Measurements from ENCODE around the gene BCL2L12. TPM values are rescaled to one million over a fixed set of nuclear protein-coding genes. Genes with fewer than 3 reads are reported as not detected.

The BCL2L12 gene
- total RNA-seq, 4 donors from 2014 or later: 3.1 to 28.0 (median 7.5) TPM

DNA sequence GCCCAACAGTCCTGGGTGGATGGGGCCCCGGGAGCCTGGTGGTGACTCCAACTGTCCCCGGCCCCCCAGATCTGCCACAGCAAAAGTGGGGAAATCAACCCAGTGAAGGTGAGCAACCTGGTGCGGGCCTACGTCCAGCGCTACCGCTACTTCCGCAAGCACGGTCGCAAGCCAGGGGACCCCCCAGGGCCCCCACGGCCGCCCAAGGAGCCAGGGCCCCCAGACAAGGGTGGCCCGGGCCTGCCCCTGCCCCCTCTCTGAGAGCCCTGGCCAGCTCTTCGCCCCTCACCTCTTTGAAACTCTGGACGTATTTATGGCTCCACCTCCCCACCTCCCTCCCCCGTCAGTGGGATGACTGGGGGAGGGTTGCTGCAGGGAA is 7.6 kb upstream of the BCL2L12 start:
- TF ChIP-seq POLR2A (IDR thresholded peaks at IDR 0.05): no peak
- TF ChIP-seq EP300 (IDR thresholded peaks at IDR 0.05): no peak
- TF ChIP-seq POLR2AphosphoS5 (IDR thresholded peaks at IDR 0.05): no peak
- TF ChIP-seq, protein P1, sequence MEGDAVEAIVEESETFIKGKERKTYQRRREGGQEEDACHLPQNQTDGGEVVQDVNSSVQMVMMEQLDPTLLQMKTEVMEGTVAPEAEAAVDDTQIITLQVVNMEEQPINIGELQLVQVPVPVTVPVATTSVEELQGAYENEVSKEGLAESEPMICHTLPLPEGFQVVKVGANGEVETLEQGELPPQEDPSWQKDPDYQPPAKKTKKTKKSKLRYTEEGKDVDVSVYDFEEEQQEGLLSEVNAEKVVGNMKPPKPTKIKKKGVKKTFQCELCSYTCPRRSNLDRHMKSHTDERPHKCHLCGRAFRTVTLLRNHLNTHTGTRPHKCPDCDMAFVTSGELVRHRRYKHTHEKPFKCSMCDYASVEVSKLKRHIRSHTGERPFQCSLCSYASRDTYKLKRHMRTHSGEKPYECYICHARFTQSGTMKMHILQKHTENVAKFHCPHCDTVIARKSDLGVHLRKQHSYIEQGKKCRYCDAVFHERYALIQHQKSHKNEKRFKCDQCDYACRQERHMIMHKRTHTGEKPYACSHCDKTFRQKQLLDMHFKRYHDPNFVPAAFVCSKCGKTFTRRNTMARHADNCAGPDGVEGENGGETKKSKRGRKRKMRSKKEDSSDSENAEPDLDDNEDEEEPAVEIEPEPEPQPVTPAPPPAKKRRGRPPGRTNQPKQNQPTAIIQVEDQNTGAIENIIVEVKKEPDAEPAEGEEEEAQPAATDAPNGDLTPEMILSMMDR (IDR thresholded peaks at IDR 0.05): no peak
- peaks cover 98% of the 10 kb centered on the region for H3K36me3 ChIP-seq
- no peak for DNase-seq (ENCODE audit: low spot score in 2 of 2)
- no peaks in the 10 kb centered on the region for H3K9me3 ChIP-seq
- H3K4me3 ChIP-seq: no peak overlapping the region
- peaks cover 1% of the 10 kb centered on the region for H3K4me1 ChIP-seq
- H3K27ac ChIP-seq: no peak overlapping the region
- WGBS: 89% methylated on average over 13 of the region's 15 CpGs
- H3K27me3 ChIP-seq: no peaks in the 10 kb centered on the region

DNA sequence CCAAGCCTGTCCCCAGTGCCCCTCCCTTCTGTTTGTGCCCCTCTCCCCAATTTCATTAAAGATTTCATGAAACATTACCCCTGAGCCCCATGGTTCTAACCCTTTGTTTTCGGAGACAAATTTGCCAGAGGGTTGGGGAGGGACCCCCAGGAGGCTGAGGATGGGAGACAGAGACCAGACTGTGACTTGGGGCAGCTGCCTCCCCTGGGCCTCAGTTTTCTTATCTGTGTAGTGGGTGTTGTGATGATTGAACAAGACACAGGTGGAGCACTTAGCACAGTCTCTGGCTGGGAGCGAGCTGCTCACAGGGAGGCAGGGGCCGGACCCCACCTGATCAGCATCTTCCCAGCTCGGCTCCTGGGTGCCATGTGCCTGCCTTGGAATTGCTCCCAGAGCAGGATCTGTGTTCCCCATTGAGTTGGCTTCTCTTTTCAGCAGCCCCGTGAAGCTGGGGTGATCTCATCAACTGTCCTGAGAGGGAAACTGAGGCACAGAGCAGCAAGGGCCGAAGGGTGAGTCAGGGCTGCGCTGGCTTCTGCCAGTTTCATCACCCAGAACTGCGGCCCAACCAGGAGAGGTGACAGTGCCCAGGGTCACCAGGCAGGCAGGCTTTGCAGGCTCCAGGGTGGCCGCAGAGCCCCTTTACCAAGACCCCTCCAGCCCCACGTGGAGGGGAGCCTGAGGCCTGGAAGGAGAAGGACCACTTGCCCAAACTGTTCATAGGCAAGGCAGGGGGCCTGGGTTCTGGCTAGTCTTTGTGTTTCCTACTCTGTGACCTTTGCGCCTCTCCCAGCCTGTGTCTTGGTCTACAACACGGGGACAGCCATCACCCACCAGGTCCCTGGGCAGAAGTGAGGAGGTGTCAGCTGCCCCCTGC is 6.9 kb upstream of the BCL2L12 start:
- no peak for TF ChIP-seq EP300 (IDR thresholded peaks at IDR 0.05)
- TF ChIP-seq, protein P1 (IDR thresholded peaks at IDR 0.05): no peak
- no peak for TF ChIP-seq POLR2AphosphoS5 (IDR thresholded peaks at IDR 0.05)
- TF ChIP-seq POLR2A (IDR thresholded peaks at IDR 0.05): no peak
- Histone ChIP-seq H3K9me3 (no peaks in the 10 kb centered on the region), H3K4me1 (peaks cover 8% of the 10 kb centered on the region), H3K36me3 (peaks cover 91% of the 10 kb centered on the region), H3K27ac (no peak overlapping the region), H3K27me3 (no peaks in the 10 kb centered on the region), H3K4me3 (no peak overlapping the region)
- 89% methylated on average over 9 of the region's 12 CpGs for WGBS
- DNase-seq (ENCODE audit: low spot score in 2 of 2): no peak

DNA sequence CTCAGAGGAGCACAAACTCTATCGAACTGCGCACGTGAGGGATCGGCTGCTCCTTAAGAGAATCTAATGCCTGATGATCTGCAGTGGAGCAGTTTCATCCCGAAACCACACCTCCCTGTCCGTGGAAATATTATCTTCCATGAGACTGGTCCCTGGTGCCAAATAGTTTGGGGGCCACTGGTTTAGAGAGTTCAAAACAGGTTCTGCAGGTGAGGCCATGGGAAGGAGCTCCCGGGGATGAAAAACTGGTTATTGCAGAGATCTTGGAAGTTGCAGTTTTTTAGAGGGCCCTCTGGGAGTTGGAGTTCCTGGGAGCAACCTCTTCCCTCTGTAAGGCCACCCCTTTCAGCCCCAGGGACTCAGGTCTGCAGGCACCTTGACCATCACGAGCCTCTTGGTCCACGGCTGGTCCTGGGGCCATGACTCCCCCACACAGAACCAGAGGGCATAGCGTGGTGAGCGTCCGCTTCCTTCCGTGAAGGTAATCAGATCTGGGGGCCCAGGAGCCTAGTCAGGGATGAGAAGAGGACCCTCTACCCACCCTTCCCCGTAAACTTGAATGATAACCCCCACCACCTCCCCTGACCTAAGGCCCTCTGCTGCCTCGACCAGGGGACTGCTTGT is 5.3 kb upstream of the BCL2L12 start:
- no peak for DNase-seq (ENCODE audit: low spot score in 2 of 2)
- Histone ChIP-seq H3K27ac (no peak overlapping the region), H3K36me3 (peaks cover 75% of the 10 kb centered on the region), H3K27me3 (no peaks in the 10 kb centered on the region), H3K4me3 (no peak overlapping the region), H3K9me3 (no peaks in the 10 kb centered on the region), H3K4me1 (peaks cover 17% of the 10 kb centered on the region)
- 76% methylated on average over 11 of the region's 15 CpGs for WGBS
- TF ChIP-seq, protein P1 (IDR thresholded peaks at IDR 0.05): no peak
- TF ChIP-seq EP300 (IDR thresholded peaks at IDR 0.05) (no peak), POLR2AphosphoS5 (IDR thresholded peaks at IDR 0.05) (no peak), POLR2A (IDR thresholded peaks at IDR 0.05) (no peak)

DNA sequence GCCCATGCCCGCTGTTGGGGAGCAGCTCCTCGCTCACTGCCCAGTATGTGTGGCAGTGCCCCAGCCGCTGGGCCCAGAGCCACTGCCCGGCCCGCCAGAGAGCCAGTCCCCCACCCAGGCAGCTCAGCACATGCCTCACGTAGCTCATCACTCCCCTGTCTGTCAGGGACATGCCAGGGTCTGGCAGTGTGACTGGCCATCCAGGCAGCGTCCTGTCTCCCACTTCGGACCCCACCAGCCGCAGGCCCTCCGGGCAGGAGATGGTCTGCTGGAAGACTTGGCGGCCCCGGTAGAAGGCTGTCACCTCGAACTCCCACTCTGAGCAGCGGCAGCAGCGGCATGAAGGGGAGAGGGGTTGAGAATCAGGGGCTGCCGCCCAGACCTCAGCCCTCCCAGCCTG is 3.7 kb upstream of the BCL2L12 start:
- Histone ChIP-seq H3K27me3 (no peaks in the 10 kb centered on the region), H3K4me1 (peaks cover 27% of the 10 kb centered on the region), H3K27ac (no peak overlapping the region), H3K4me3 (no peak overlapping the region), H3K36me3 (peaks cover 59% of the 10 kb centered on the region), H3K9me3 (no peaks in the 10 kb centered on the region)
- 92% methylated on average over 10 of the region's 16 CpGs for WGBS
- DNase-seq (ENCODE audit: low spot score in 2 of 2): no peak
- TF ChIP-seq POLR2A (IDR thresholded peaks at IDR 0.05) (no peak), POLR2AphosphoS5 (IDR thresholded peaks at IDR 0.05) (no peak), EP300 (IDR thresholded peaks at IDR 0.05) (no peak)
- TF ChIP-seq, protein P1 (IDR thresholded peaks at IDR 0.05): no peak

DNA sequence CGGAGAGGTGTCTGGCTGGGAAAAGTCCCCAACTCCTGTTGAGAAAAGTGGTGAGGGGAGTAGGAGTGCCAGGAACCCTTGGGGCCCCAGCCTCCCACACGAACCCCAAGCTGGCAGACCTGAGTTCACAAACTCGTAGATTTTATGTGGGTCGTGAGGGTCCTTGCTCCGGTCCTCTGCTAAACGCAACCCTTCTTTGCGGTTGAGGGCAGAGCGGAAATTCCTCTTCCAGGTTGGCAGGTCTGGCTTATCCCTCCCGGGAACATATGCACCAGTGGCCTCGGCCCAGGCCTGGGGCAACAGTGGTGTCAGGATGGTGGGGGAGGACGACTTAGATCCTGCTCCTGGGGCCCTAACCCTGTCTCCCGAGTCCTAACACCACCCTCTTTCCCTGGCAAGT is 2.5 kb upstream of the BCL2L12 start:
- no peaks in the 10 kb centered on the region for H3K27me3 ChIP-seq
- no peaks in the 10 kb centered on the region for H3K9me3 ChIP-seq
- no peak overlapping the region for H3K27ac ChIP-seq
- peaks cover 47% of the 10 kb centered on the region for H3K36me3 ChIP-seq
- 72% methylated on average over 11 of the region's 12 CpGs for WGBS
- TF ChIP-seq POLR2AphosphoS5 (IDR thresholded peaks at IDR 0.05): no peak
- TF ChIP-seq POLR2A (IDR thresholded peaks at IDR 0.05): no peak
- TF ChIP-seq, protein P1 (IDR thresholded peaks at IDR 0.05): no peak
- TF ChIP-seq EP300 (IDR thresholded peaks at IDR 0.05): no peak
- H3K4me3 ChIP-seq: no peak overlapping the region
- peaks cover 29% of the 10 kb centered on the region for H3K4me1 ChIP-seq
- no peak for DNase-seq (ENCODE audit: low spot score in 2 of 2)

Measured in suprapubic skin (tissue), 4 donors.